ENCODE results near the gene SLITRK5. TPM values are rescaled to one million over a fixed set of nuclear protein-coding genes. Genes with fewer than 3 reads are reported as not detected.
A peak's percentile ranks its signal among the peaks of the same experiment; 100 is the strongest.

Gene SLITRK5
- polyA plus RNA-seq, 6 donors from 2014 or later: 0.04 TPM; not detected in 5

- H3K27me3 Mint-ChIP-seq: peaks cover 35 to 56% (median 44%) of the 10 kb centered on the region in 3 donors
- peak; percentile 33 for DNase-seq
- H3K36me3 Mint-ChIP-seq: peaks cover 9 to 11% of the 10 kb centered on the region in 2 donors
- H3K27ac Mint-ChIP-seq: peak overlapping the region in 3 of 6 donors; percentile 18 to 63 (median 38)
- ATAC-seq (ENCODE audit: low read depth in 2 of 2): peak; percentile 69 to 73
- peak overlapping the region; percentile 48 to 93 (median 88) for H3K4me3 Mint-ChIP-seq
- H3K9me3 Mint-ChIP-seq: peaks cover 0 to 10% (median 3%) of the 10 kb centered on the region in 7 donors
- H3K4me1 Mint-ChIP-seq: peaks cover 14 to 51% (median 40%) of the 10 kb centered on the region in 3 donors
Measured at GRCh38 chr13:87677496-87678371, 6.6 kb downstream of the SLITRK5 start.

DNA sequence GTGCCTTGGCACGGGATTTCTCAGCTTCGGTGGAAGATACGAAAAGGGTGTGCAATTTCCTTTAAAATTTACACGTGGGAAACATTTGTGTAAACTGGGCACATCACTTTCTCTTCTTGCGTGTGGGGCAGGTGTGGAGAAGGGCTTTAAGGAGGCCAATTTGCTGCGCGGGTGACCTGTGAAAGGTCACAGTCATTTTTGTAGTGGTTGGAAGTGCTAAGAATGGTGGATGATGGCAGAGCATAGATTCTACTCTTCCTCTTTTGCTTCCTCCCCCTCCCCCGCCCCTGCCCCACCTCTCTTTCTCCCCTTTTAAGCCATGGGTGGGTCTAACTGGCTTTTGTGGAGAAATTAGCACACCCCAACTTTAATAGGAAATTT, 7.2 kb downstream of the SLITRK5 start:
- H3K27me3 Mint-ChIP-seq: peaks cover 34 to 50% (median 38%) of the 10 kb centered on the region in 3 donors
- ATAC-seq (ENCODE audit: low read depth in 2 of 2) (no peak), DNase-seq (no peak)
- peaks cover 0 to 10% (median 3%) of the 10 kb centered on the region in 7 donors for H3K9me3 Mint-ChIP-seq
- peak overlapping the region in 1 of 6 donors; percentile 35 for H3K27ac Mint-ChIP-seq
- H3K4me3 Mint-ChIP-seq: peak overlapping the region; percentile 48 to 93 (median 88)
- peaks cover 13 to 46% (median 34%) of the 10 kb centered on the region in 3 donors for H3K4me1 Mint-ChIP-seq
- H3K36me3 Mint-ChIP-seq: peaks cover 8 to 9% of the 10 kb centered on the region in 2 donors

DNA sequence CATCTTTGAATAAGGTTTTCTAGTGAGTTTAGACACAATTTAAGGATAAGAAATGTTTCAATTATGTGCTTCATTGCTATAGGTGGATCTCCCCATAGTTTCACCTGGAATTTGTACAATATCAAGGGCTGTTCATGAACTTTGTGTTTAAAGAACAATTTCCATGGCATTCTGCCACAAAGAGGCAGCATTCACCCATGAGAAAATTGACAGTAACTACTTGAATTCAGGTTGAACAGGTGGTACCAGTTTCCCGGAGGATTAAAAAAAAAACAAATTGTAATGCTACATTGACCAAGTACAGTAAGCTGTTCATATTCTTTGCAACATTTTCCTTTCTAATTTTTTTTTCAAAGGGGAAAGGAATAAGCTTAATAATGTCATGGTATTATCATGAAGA, 9.1 kb downstream of the SLITRK5 start:
- peaks cover 13 to 33% (median 24%) of the 10 kb centered on the region in 3 donors for H3K4me1 Mint-ChIP-seq
- peaks cover 0 to 5% (median 0%) of the 10 kb centered on the region in 7 donors for H3K9me3 Mint-ChIP-seq
- peak overlapping the region in 2 of 8 donors; percentile 21 to 59 for H3K4me3 Mint-ChIP-seq
- no peaks in the 10 kb centered on the region for H3K36me3 Mint-ChIP-seq
- H3K27me3 Mint-ChIP-seq: peaks cover 18 to 33% (median 25%) of the 10 kb centered on the region in 3 donors
- no peak overlapping the region for H3K27ac Mint-ChIP-seq
- DNase-seq (no peak), ATAC-seq (ENCODE audit: low read depth in 2 of 2) (no peak)

GRCh38 chr13:87684850-87685742, 13.9 kb downstream of the SLITRK5 start:
- ATAC-seq (ENCODE audit: low read depth in 2 of 2): no peak
- no peak for DNase-seq
- no peak overlapping the region for H3K27ac Mint-ChIP-seq
- H3K4me3 Mint-ChIP-seq: no peak overlapping the region
- no peaks in the 10 kb centered on the region for H3K9me3 Mint-ChIP-seq
- no peaks in the 10 kb centered on the region for H3K36me3 Mint-ChIP-seq
- H3K4me1 Mint-ChIP-seq: peaks cover 5 to 7% (median 6%) of the 10 kb centered on the region in 3 donors
- no peaks in the 10 kb centered on the region for H3K27me3 Mint-ChIP-seq

GRCh38 chr13:87696458-87696857, 25.3 kb downstream of the SLITRK5 start:
- no peak overlapping the region for H3K27ac Mint-ChIP-seq
- no peak overlapping the region for H3K4me3 Mint-ChIP-seq
- no peak for DNase-seq
- H3K9me3 Mint-ChIP-seq: peaks cover 0 to 1% (median 0%) of the 10 kb centered on the region in 7 donors
- no peak for ATAC-seq (ENCODE audit: low read depth in 2 of 2)
- H3K4me1 Mint-ChIP-seq: no peaks in the 10 kb centered on the region
- H3K27me3 Mint-ChIP-seq: no peaks in the 10 kb centered on the region
- H3K36me3 Mint-ChIP-seq: no peaks in the 10 kb centered on the region

DNA sequence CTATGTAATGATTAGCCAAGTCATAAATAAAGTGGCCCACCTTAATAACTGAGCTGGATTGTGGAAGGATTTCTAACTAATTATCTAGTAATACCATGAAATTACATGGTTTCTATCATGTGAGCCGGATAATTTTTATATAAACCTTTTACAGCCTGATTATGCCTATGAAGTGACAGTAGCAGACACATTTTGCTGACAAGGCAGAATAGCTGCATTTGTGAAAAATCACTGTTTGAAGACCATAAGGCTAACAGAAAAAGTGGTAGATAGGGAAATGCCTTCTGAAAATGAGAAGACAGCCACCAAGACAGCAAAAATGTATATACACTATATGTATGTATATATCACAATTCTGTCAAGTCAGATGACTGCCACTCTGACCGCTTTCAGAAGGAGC, 27.1 kb downstream of the SLITRK5 start:
- Mint-ChIP-seq H3K9me3 (peaks cover 0 to 1% (median 0%) of the 10 kb centered on the region in 7 donors), H3K27ac (no peak overlapping the region), H3K36me3 (no peaks in the 10 kb centered on the region), H3K27me3 (no peaks in the 10 kb centered on the region), H3K4me1 (no peaks in the 10 kb centered on the region), H3K4me3 (no peak overlapping the region)
- no peak for ATAC-seq (ENCODE audit: low read depth in 2 of 2)
- DNase-seq: no peak

DNA sequence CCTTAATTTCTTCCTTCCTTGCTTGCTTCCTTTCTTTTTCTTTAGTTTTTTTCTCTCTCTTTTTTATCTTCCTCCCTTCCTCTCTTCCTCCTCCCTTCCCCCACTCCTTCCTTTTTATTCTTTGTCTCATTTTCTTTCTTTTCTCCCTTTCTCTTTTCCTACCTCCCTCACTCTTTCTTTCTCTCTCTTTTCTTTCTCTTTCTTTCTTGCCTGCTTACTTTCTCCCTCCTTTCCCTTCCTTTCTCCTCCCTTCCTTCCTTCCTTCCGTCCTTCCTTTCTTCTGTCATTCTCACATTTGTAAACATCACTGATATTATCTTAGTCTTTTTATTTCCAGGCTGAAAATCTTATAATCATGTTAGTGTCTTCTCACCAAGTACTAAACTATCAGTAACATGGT, 38.8 kb downstream of the SLITRK5 start:
- Mint-ChIP-seq H3K4me1 (no peaks in the 10 kb centered on the region), H3K27me3 (peaks cover 0 to 8% (median 0%) of the 10 kb centered on the region in 3 donors), H3K36me3 (no peaks in the 10 kb centered on the region), H3K27ac (no peak overlapping the region), H3K9me3 (peaks cover 0 to 4% (median 0%) of the 10 kb centered on the region in 7 donors), H3K4me3 (no peak overlapping the region)
- ATAC-seq (ENCODE audit: low read depth in 2 of 2): no peak
- no peak for DNase-seq

- H3K4me3 Mint-ChIP-seq: no peak overlapping the region
- H3K36me3 Mint-ChIP-seq: no peaks in the 10 kb centered on the region
- peaks cover 0 to 4% (median 0%) of the 10 kb centered on the region in 7 donors for H3K9me3 Mint-ChIP-seq
- ATAC-seq (ENCODE audit: low read depth in 2 of 2): no peak
- DNase-seq: no peak
- no peak overlapping the region for H3K27ac Mint-ChIP-seq
- no peaks in the 10 kb centered on the region for H3K27me3 Mint-ChIP-seq
- H3K4me1 Mint-ChIP-seq: no peaks in the 10 kb centered on the region
Measured at GRCh38 chr13:87712012-87712411, 40.8 kb downstream of the SLITRK5 start.
